Measurements from ENCODE around the gene CNOT6L. TPM values are rescaled to one million over a fixed set of nuclear protein-coding genes. Genes with fewer than 3 reads are reported as not detected.

Gene CNOT6L
- total RNA-seq, 1 experiment from 2014 or later: 29.7 TPM

DNA sequence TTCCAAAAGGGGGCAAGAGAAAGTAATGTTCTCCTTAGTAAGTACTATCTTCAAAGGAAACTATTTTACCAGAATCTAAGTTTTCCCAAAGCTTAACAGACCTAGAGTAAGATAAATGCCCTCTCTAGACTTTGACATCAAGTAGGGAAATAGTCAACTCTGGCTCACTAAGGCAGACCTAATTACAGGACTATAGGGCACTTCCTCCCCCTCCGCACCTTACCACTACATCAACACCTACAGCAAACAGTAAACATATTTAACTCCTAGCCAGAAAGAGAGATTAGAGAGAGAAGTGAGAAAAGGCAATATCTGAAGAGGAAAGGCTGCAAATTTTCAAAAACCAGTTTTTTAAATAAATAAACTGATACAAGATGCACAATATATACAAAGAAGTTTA lies 60.4 kb downstream of the CNOT6L start:
- BruUV-seq (replicated peaks): no TSS peak

DNA sequence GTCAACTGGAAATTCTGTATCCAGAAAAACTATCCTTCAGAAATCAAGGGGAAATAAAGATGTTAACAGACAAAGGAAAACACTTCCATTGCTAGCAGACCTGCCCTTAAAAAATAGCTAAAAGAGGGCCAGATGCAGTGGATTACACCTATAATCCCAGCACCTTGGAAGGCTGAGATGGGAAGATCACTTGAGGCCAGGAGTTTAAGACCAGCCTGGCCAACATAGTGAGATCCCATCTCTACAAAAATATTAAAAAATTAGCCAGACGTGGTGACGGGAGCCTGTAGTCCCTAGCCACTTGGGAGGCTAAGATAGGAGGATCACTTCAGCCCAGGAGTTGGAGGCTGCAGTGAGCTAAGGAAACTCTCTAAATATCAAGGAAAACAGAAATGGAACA lies 67.4 kb downstream of the CNOT6L start:
- intact Hi-C loops (cut with micrococcal nuclease; ENCODE audit: unreplicated experiment): no loop called here
- no peak for DNase-seq
- Mint-ChIP-seq H3K27ac (ENCODE audit: unreplicated experiment) (no peak overlapping the region), H3K36me3 (ENCODE audit: insufficient read depth, unreplicated experiment) (no peaks in the 10 kb centered on the region), H3K27me3 (ENCODE audit: unreplicated experiment) (no peaks in the 10 kb centered on the region), H3K4me1 (ENCODE audit: low read depth, unreplicated experiment) (no peaks in the 10 kb centered on the region), H3K4me3 (ENCODE audit: low read depth, unreplicated experiment) (no peak overlapping the region), H3K9me3 (ENCODE audit: low read depth, unreplicated experiment) (peaks cover 2% of the 10 kb centered on the region)
- CTCF ChIA-PET: no interaction called here
- BruUV-seq (replicated peaks): no TSS peak
- TF ChIP-seq, protein P1, sequence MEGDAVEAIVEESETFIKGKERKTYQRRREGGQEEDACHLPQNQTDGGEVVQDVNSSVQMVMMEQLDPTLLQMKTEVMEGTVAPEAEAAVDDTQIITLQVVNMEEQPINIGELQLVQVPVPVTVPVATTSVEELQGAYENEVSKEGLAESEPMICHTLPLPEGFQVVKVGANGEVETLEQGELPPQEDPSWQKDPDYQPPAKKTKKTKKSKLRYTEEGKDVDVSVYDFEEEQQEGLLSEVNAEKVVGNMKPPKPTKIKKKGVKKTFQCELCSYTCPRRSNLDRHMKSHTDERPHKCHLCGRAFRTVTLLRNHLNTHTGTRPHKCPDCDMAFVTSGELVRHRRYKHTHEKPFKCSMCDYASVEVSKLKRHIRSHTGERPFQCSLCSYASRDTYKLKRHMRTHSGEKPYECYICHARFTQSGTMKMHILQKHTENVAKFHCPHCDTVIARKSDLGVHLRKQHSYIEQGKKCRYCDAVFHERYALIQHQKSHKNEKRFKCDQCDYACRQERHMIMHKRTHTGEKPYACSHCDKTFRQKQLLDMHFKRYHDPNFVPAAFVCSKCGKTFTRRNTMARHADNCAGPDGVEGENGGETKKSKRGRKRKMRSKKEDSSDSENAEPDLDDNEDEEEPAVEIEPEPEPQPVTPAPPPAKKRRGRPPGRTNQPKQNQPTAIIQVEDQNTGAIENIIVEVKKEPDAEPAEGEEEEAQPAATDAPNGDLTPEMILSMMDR (IDR thresholded peaks at IDR 0.05; ENCODE audit: unreplicated experiment): no peak

More for the DNA sequence above, 60.4 kb downstream of the CNOT6L start:
- no peak for DNase-seq
- intact Hi-C loops (cut with micrococcal nuclease; ENCODE audit: unreplicated experiment): no loop called here
- Mint-ChIP-seq H3K9me3 (ENCODE audit: low read depth, unreplicated experiment) (no peaks in the 10 kb centered on the region), H3K4me3 (ENCODE audit: low read depth, unreplicated experiment) (no peak overlapping the region), H3K36me3 (ENCODE audit: insufficient read depth, unreplicated experiment) (no peaks in the 10 kb centered on the region), H3K27ac (ENCODE audit: unreplicated experiment) (no peak overlapping the region), H3K27me3 (ENCODE audit: unreplicated experiment) (no peaks in the 10 kb centered on the region), H3K4me1 (ENCODE audit: low read depth, unreplicated experiment) (no peaks in the 10 kb centered on the region)
- CTCF ChIA-PET: no interaction called here
- TF ChIP-seq, protein P1 (IDR thresholded peaks at IDR 0.05; ENCODE audit: unreplicated experiment): no peak

DNA sequence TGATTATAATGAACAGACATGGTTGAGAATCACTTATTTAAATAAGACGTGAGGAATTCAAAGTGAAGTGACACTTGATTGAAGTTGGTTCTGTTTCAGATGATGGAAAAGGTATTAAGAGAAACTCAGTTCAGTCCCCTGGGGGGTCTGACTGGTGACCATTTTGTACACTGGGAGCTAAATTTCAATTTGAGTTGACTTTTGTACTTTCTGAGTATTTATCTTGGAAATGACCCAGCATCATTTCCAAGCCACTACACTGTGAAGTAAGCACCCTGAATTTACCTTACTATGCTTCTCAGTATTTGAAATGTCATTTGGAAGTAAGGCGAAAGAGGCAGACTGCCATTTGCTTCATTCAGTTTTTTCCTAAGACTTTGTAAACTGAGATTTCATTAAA lies 73.4 kb downstream of the CNOT6L start:
- intact Hi-C loops (cut with micrococcal nuclease; ENCODE audit: unreplicated experiment): no loop called here
- H3K4me1 Mint-ChIP-seq (ENCODE audit: low read depth, unreplicated experiment): no peaks in the 10 kb centered on the region
- H3K27me3 Mint-ChIP-seq (ENCODE audit: unreplicated experiment): no peaks in the 10 kb centered on the region
- no peak overlapping the region for H3K27ac Mint-ChIP-seq (ENCODE audit: unreplicated experiment)
- H3K4me3 Mint-ChIP-seq (ENCODE audit: low read depth, unreplicated experiment): no peak overlapping the region
- CTCF ChIA-PET: no interaction called here
- no peak for DNase-seq
- BruUV-seq (replicated peaks): no TSS peak
- TF ChIP-seq, protein P1 (IDR thresholded peaks at IDR 0.05; ENCODE audit: unreplicated experiment): no peak
- no peaks in the 10 kb centered on the region for H3K9me3 Mint-ChIP-seq (ENCODE audit: low read depth, unreplicated experiment)
- H3K36me3 Mint-ChIP-seq (ENCODE audit: insufficient read depth, unreplicated experiment): no peaks in the 10 kb centered on the region

DNA sequence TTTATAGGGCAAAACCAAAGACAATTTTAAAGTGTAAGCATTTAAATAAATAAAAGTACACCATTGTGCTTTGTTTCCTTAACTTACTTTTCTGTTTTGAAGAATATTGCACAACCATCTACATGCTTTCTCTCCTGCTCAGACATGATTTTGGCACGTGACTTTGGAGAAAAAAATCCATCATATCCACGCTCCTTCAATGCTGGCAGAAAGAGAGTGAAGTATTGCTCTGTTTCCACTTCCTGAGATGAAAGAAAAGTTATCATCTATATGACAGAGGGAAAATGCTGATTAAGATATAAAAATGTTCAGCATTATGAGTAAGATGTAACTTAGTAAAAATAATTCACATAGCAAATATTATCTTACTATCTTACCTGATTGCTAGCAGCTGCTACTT lies 77.1 kb downstream of the CNOT6L start:
- Mint-ChIP-seq H3K27ac (ENCODE audit: unreplicated experiment) (no peak overlapping the region), H3K4me1 (ENCODE audit: low read depth, unreplicated experiment) (no peaks in the 10 kb centered on the region), H3K4me3 (ENCODE audit: low read depth, unreplicated experiment) (no peak overlapping the region), H3K27me3 (ENCODE audit: unreplicated experiment) (no peaks in the 10 kb centered on the region), H3K36me3 (ENCODE audit: insufficient read depth, unreplicated experiment) (no peaks in the 10 kb centered on the region), H3K9me3 (ENCODE audit: low read depth, unreplicated experiment) (no peaks in the 10 kb centered on the region)
- no TSS peak for BruUV-seq (replicated peaks)
- intact Hi-C loops (cut with micrococcal nuclease; ENCODE audit: unreplicated experiment): no loop called here
- no peak for DNase-seq
- CTCF ChIA-PET: no interaction called here
- TF ChIP-seq, protein P1 (IDR thresholded peaks at IDR 0.05; ENCODE audit: unreplicated experiment): no peak

DNA sequence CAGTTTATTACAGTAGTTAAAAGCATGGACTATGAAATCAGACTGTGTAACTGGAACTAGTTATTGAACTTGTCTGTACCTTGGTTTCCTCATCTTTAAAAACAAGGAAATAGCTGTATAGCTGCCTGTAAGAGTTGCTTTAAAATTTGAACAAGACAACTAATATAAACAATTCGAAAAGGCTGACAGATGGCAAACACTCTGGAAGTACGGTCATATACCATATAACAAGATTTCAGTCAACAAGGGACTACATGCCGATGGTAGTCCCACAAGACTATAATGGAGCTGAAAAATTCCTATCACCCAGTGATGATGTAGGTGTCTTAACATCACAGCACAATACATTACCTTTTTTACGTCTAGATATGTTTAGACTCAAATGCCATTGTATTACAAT lies 78.7 kb downstream of the CNOT6L start:
- Mint-ChIP-seq H3K27ac (ENCODE audit: unreplicated experiment) (no peak overlapping the region), H3K36me3 (ENCODE audit: insufficient read depth, unreplicated experiment) (no peaks in the 10 kb centered on the region), H3K4me3 (ENCODE audit: low read depth, unreplicated experiment) (no peak overlapping the region), H3K27me3 (ENCODE audit: unreplicated experiment) (no peaks in the 10 kb centered on the region), H3K9me3 (ENCODE audit: low read depth, unreplicated experiment) (no peaks in the 10 kb centered on the region), H3K4me1 (ENCODE audit: low read depth, unreplicated experiment) (peaks cover 1% of the 10 kb centered on the region)
- TF ChIP-seq, protein P1 (IDR thresholded peaks at IDR 0.05; ENCODE audit: unreplicated experiment): no peak
- intact Hi-C loops (cut with micrococcal nuclease; ENCODE audit: unreplicated experiment): no loop called here
- no peak for DNase-seq
- BruUV-seq (replicated peaks): no TSS peak
- CTCF ChIA-PET: no interaction called here

Data from Calu3 (cell line).